ENCODE data around the gene ATXN1L.
"Not testable (repeated sequence)": the region's sequence is repeated elsewhere in the genome, so short reads cannot be mapped to it uniquely, and the experiment has no call there.

Gene ATXN1L

DNA sequence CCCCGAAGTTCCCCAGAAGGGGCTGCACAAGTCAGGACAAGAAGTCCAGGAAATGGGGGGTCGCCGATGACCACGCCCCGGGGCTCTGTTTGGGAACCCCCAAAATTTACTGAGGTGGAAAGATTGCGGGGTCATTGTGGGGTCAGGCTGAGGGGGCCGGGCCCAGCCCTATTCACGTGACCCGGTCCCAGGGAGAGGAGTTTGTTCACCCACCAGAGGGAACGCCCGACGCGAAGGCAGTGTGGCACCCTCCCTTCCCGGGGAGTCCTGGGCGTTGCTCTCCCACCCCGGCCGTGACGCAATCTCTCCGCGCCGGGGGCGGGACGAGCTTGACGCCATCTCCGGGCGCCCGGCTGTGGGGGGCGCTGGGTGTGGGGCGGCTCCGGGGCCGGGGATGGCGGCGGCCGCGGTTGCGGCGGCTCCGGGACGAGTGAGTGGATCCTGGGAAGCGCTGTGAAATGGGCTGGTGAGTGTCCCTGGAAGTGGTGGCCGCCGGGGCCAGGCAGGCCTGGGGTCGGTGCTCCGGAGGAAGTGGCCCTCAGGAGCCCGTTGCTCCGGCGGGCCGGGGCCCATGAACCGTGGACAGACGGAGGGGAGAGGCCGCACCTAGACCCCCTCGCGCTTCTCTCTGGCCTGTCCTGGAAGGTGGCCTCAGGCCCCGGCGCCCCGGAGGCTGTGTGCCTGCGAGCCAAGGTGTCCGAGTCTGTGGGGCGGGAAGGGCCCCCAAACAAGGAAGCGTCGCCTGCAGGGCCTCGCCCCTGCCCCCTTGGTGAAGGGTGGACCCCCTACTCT is at the start of gene ATXN1L:
TSS of gene ATXN1L (plus strand) at position 338 of the 792 bp plus-strand sequence. CDS start 3,765 bp downstream, outside the sequence.
- no peaks in the 10 kb centered on the region for H3K9me3 ChIP-seq (ENCODE audit: control insufficient read depth in 1 of 2, low read length in 2 of 2)
- H3K27me3 ChIP-seq (ENCODE audit: control insufficient read depth in 1 of 2, insufficient read depth in 2 of 2, low read length in 2 of 2) = no peaks in the 10 kb centered on the region
- peaks cover 7 to 11% of the 10 kb centered on the region in 2 donors for H3K4me1 ChIP-seq (ENCODE audit: control insufficient read depth in 1 of 2, insufficient read depth in 2 of 2, low read length in 2 of 2)
- peak within 1 kb of the TSS; percentile 85 to 88 for H3K9ac ChIP-seq (ENCODE audit: low read depth in 1 of 2, low read length in 2 of 2)
- H3K36me3 ChIP-seq (ENCODE audit: control insufficient read depth in 1 of 2, insufficient read depth in 2 of 2, low read length in 2 of 2) = peaks cover 8 to 23% of the 10 kb centered on the region in 2 donors
- H3K4me3 ChIP-seq (ENCODE audit: low read depth in 1 of 2, low read length in 2 of 2) = peak within 1 kb of the TSS; percentile 97 to 98
- peak within 1 kb of the TSS; percentile 73 for H3K27ac ChIP-seq (ENCODE audit: low read depth, low read length)

- Histone ChIP-seq H3K4me3 (ENCODE audit: low read depth in 1 of 2, low read length in 2 of 2) (no peak overlapping the region), H3K27ac (ENCODE audit: low read depth, low read length) (no peak overlapping the region), H3K9me3 (ENCODE audit: control insufficient read depth in 1 of 2, low read length in 2 of 2) (no peaks in the 10 kb centered on the region), H3K4me1 (ENCODE audit: control insufficient read depth in 1 of 2, insufficient read depth in 2 of 2, low read length in 2 of 2) (peaks cover 0 to 3% of the 10 kb centered on the region in 2 donors), H3K36me3 (ENCODE audit: control insufficient read depth in 1 of 2, insufficient read depth in 2 of 2, low read length in 2 of 2) (peaks cover 5 to 12% of the 10 kb centered on the region in 2 donors), H3K9ac (ENCODE audit: low read depth in 1 of 2, low read length in 2 of 2) (no peak overlapping the region), H3K27me3 (ENCODE audit: control insufficient read depth in 1 of 2, insufficient read depth in 2 of 2, low read length in 2 of 2) (no peaks in the 10 kb centered on the region)
Observed at GRCh38 chr16:71796501-71797097, 49.2 kb upstream of the ATXN1L start.

DNA sequence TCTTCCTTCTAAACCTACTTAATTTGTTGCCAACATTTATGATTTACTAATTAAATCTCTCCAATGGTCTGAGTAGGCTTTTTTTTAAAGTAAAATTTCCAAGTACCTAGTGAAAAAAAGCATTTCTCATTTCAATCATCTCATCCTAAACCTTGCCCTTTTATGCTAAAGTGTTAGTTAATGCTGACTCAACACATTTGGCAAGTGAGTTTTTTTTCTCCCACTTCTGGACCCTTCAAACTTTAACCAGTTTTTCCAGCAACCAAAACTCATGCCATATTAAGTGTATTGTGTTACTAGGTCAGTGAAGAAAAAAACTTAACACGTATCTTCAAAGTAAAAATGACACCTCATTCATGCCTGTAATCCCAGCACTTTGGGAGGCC is 42.5 kb upstream of the ATXN1L start:
- Histone ChIP-seq H3K9me3 (ENCODE audit: control insufficient read depth in 1 of 2, low read length in 2 of 2) (no peaks in the 10 kb centered on the region), H3K4me1 (ENCODE audit: control insufficient read depth in 1 of 2, insufficient read depth in 2 of 2, low read length in 2 of 2) (peaks cover 10 to 15% of the 10 kb centered on the region in 2 donors), H3K36me3 (ENCODE audit: control insufficient read depth in 1 of 2, insufficient read depth in 2 of 2, low read length in 2 of 2) (peaks cover 0 to 4% of the 10 kb centered on the region in 2 donors), H3K9ac (ENCODE audit: low read depth in 1 of 2, low read length in 2 of 2) (no peak overlapping the region), H3K27ac (ENCODE audit: low read depth, low read length) (no peak overlapping the region), H3K4me3 (ENCODE audit: low read depth in 1 of 2, low read length in 2 of 2) (no peak overlapping the region), H3K27me3 (ENCODE audit: control insufficient read depth in 1 of 2, insufficient read depth in 2 of 2, low read length in 2 of 2) (no peaks in the 10 kb centered on the region)

DNA sequence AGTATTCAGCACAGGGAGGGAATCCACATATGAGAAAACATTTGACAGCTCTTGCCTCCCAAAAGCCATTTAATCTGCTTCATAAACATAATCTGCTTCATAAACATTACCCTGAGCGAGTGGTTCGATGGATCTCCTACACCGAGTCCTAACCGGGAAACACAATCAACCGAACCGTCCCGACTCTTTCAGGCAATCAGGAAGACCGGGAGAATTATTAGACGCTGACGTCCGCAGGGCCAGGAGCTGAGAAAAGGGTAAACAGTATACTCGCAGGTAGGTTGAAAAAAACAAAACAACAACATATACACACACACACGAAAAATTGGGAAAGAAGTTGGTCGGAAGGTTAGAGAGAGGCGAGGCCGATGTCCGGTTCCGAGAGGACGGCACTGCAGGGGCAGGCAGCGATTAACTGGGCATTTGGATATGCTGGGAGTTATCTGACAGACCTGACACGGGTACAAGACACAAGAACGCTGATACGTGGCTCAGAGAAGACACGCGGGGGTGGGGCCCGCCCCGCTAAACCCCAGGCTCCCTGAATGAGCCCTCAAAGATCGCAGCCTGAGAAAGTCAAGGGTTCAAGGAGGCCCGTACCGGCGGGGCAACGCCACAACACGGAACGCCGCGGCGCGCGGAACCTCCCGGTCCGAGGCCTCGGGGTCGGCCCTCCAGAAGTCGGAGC is 37.7 kb upstream of the ATXN1L start:
- Histone ChIP-seq H3K9me3 (ENCODE audit: control insufficient read depth in 1 of 2, low read length in 2 of 2) (no peaks in the 10 kb centered on the region), H3K9ac (ENCODE audit: low read depth in 1 of 2, low read length in 2 of 2) (peak overlapping the region; percentile 87 to 99), H3K27me3 (ENCODE audit: control insufficient read depth in 1 of 2, insufficient read depth in 2 of 2, low read length in 2 of 2) (no peaks in the 10 kb centered on the region), H3K4me1 (ENCODE audit: control insufficient read depth in 1 of 2, insufficient read depth in 2 of 2, low read length in 2 of 2) (peaks cover 10 to 15% of the 10 kb centered on the region in 2 donors), H3K4me3 (ENCODE audit: low read depth in 1 of 2, low read length in 2 of 2) (peak overlapping the region; percentile 89 to 95), H3K27ac (ENCODE audit: low read depth, low read length) (peak overlapping the region; percentile 100), H3K36me3 (ENCODE audit: control insufficient read depth in 1 of 2, insufficient read depth in 2 of 2, low read length in 2 of 2) (peaks cover 0 to 3% of the 10 kb centered on the region in 2 donors)

DNA sequence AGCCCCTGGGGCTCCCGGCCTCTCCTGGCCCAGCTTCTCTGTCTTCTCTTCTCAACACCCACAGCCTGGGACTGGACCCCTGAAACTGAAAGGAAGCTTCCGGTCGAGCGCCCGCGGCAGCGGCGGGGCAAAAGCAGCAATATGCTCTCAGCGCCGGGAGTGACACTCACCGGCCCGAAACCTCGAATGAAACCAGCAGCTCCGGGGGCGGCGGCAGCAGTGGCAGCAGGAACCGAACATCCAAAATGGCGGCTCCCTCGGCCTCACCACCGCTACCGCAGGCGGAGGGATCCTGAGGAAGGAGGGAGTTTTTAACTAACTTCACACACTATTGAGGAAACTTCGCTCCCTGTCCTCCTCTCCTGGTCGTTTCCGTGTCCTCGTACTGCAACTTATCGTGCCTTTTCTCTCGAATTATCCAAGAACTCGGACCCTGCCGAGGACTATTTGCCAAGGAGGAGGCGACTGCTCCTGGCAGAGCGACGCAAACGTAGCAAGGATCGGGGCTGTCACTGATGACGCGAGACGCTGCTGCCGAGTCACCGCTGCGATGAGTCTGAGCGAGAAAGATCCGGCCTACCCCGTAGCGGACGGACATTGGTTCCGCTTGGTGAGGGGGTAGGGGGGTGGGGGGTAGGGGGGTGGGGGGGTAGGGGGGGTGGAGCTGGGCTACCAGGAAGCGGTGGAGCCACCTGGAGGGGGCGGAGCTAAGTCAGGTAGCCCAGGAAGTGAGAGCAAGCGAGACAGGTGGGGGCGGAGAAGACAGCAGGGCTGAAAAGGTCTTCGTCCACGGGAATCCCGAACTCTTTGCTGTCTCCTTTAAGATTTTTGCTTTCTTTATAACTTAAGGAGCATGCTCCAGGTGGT is 37.0 kb upstream of the ATXN1L start, which contains the start of gene AP1G1:
TSS of gene AP1G1 (minus strand) at position 242 of the 867 bp plus-strand sequence. CDS start 19,355 bp downstream, outside the sequence.
- Histone ChIP-seq H3K27me3 (ENCODE audit: control insufficient read depth in 1 of 2, insufficient read depth in 2 of 2, low read length in 2 of 2) (no peaks in the 10 kb centered on the region), H3K4me3 (ENCODE audit: low read depth in 1 of 2, low read length in 2 of 2) (peak within 1 kb of the TSS; percentile 89 to 95), H3K9me3 (ENCODE audit: control insufficient read depth in 1 of 2, low read length in 2 of 2) (no peaks in the 10 kb centered on the region), H3K4me1 (ENCODE audit: control insufficient read depth in 1 of 2, insufficient read depth in 2 of 2, low read length in 2 of 2) (peaks cover 10 to 15% of the 10 kb centered on the region in 2 donors), H3K27ac (ENCODE audit: low read depth, low read length) (peak within 1 kb of the TSS; percentile 100), H3K9ac (ENCODE audit: low read depth in 1 of 2, low read length in 2 of 2) (peak within 1 kb of the TSS; percentile 87 to 99), H3K36me3 (ENCODE audit: control insufficient read depth in 1 of 2, insufficient read depth in 2 of 2, low read length in 2 of 2) (peaks cover 0 to 3% of the 10 kb centered on the region in 2 donors)

- H3K36me3 ChIP-seq (ENCODE audit: control insufficient read depth in 1 of 2, insufficient read depth in 2 of 2, low read length in 2 of 2); H3K9me3 ChIP-seq (ENCODE audit: control insufficient read depth in 1 of 2, low read length in 2 of 2); H3K27me3 ChIP-seq (ENCODE audit: control insufficient read depth in 1 of 2, insufficient read depth in 2 of 2, low read length in 2 of 2); H3K4me3 ChIP-seq (ENCODE audit: low read depth in 1 of 2, low read length in 2 of 2); H3K27ac ChIP-seq (ENCODE audit: low read depth, low read length); H3K9ac ChIP-seq (ENCODE audit: low read depth in 1 of 2, low read length in 2 of 2): not testable (repeated sequence)
- peaks cover 10 to 15% of the 10 kb centered on the region in 2 donors for H3K4me1 ChIP-seq (ENCODE audit: control insufficient read depth in 1 of 2, insufficient read depth in 2 of 2, low read length in 2 of 2)
Observed at GRCh38 chr16:71810155-71810530, 35.6 kb upstream of the ATXN1L start.

DNA sequence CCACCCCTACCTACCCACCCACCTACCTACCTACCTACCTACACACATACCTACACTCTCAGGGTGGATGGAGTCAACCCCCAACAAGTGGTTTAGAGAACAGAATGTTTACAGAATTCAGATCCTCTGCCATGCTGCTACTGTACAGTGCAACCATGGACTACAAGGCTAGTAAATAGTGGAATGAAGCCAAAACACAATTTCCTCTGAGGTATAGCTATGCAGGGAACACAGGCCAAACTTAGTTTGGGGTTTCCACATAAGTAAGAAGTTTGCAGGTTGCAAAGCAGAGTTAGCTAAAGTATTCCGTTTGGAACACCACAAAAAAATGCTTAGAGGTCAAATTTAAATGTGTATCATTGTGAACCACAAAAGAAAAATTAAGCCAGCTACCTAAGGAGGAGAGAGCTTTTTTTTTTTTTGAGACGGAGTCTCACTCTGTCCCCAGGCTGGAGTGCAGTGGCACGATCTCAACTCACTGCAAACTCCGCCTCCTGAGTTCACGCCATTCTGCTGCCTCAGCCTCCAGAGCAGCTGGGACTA is 34.4 kb upstream of the ATXN1L start:
- Histone ChIP-seq H3K36me3 (ENCODE audit: control insufficient read depth in 1 of 2, insufficient read depth in 2 of 2, low read length in 2 of 2) (peaks cover 0 to 3% of the 10 kb centered on the region in 2 donors), H3K4me3 (ENCODE audit: low read depth in 1 of 2, low read length in 2 of 2) (no peak overlapping the region), H3K9me3 (ENCODE audit: control insufficient read depth in 1 of 2, low read length in 2 of 2) (no peaks in the 10 kb centered on the region), H3K4me1 (ENCODE audit: control insufficient read depth in 1 of 2, insufficient read depth in 2 of 2, low read length in 2 of 2) (peaks cover 7 to 12% of the 10 kb centered on the region in 2 donors), H3K27me3 (ENCODE audit: control insufficient read depth in 1 of 2, insufficient read depth in 2 of 2, low read length in 2 of 2) (no peaks in the 10 kb centered on the region), H3K9ac (ENCODE audit: low read depth in 1 of 2, low read length in 2 of 2) (no peak overlapping the region), H3K27ac (ENCODE audit: low read depth, low read length) (no peak overlapping the region)

DNA sequence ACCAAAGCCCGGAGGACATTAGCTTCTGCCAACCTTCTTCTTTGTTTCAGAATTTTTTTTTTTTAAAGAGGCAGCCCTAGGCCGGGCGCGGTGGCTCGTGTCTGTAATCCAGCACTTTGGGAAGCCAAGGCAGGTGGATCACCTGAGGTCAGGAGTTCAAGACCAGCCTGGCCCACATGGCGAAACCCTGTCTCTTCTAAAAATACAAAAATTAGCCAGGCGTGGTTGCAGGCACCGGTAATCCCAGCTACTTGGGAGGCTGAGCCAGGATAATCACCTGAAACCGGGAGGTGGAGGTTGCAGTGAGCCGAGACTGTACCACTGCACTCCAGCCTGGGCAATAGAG is 28.6 kb upstream of the ATXN1L start:
- not testable (repeated sequence) for H3K36me3 ChIP-seq (ENCODE audit: control insufficient read depth in 1 of 2, insufficient read depth in 2 of 2, low read length in 2 of 2); H3K9me3 ChIP-seq (ENCODE audit: control insufficient read depth in 1 of 2, low read length in 2 of 2); H3K27me3 ChIP-seq (ENCODE audit: control insufficient read depth in 1 of 2, insufficient read depth in 2 of 2, low read length in 2 of 2); H3K9ac ChIP-seq (ENCODE audit: low read depth in 1 of 2, low read length in 2 of 2); H3K4me1 ChIP-seq (ENCODE audit: control insufficient read depth in 1 of 2, insufficient read depth in 2 of 2, low read length in 2 of 2); H3K4me3 ChIP-seq (ENCODE audit: low read depth in 1 of 2, low read length in 2 of 2)
- H3K27ac ChIP-seq (ENCODE audit: low read depth, low read length) = peak overlapping the region; percentile 1

GRCh38 chr16:71826533-71827017 is 19.2 kb upstream of the ATXN1L start:
- Histone ChIP-seq H3K9ac (ENCODE audit: low read depth in 1 of 2, low read length in 2 of 2) (no peak overlapping the region), H3K27ac (ENCODE audit: low read depth, low read length) (no peak overlapping the region), H3K4me1 (ENCODE audit: control insufficient read depth in 1 of 2, insufficient read depth in 2 of 2, low read length in 2 of 2) (no peaks in the 10 kb centered on the region), H3K27me3 (ENCODE audit: control insufficient read depth in 1 of 2, insufficient read depth in 2 of 2, low read length in 2 of 2) (no peaks in the 10 kb centered on the region), H3K9me3 (ENCODE audit: control insufficient read depth in 1 of 2, low read length in 2 of 2) (no peaks in the 10 kb centered on the region), H3K36me3 (ENCODE audit: control insufficient read depth in 1 of 2, insufficient read depth in 2 of 2, low read length in 2 of 2) (no peaks in the 10 kb centered on the region), H3K4me3 (ENCODE audit: low read depth in 1 of 2, low read length in 2 of 2) (no peak overlapping the region)

All from duodenal mucosa (tissue), 2 donors.